Measurements from ENCODE around the gene ZNF862.

DNA sequence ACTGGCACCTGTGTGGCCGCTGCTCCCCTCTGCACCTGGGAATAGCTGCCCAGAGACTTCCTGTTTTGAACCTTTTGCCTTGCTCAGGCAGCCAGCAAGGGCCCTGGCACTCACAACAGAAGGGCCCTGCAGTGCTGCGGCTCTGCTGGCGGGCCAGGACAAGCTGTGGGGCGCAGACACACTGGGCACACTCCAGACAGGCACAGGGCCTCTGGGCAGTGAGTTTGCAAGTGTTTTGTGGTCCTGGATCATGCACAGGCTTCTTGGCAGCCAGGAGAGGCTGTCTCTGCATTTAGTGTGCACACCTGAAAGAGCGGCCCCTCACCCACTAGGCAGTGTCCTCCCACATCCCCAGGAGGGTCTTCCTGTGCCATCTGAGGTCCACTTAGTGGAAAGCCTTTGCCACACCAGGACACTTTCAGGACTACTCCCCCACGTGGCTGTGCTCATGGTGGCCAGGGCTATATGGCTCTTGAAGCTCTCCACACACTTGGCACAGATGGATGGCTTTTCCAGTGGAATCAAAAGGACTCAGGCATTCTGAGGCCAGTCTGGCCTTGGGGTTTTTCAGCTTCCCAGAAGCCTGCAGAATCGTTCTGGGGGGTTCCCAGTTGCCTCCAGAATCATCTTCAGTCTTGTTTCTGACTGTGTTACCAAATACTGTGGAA, 30.6 kb downstream of the ZNF862 start:
- TF ChIP-seq EZH2phosphoT487 (IDR thresholded peaks at IDR 0.05; ENCODE audit: borderline replicate concordance): no peak
- TF ChIP-seq, protein P1, sequence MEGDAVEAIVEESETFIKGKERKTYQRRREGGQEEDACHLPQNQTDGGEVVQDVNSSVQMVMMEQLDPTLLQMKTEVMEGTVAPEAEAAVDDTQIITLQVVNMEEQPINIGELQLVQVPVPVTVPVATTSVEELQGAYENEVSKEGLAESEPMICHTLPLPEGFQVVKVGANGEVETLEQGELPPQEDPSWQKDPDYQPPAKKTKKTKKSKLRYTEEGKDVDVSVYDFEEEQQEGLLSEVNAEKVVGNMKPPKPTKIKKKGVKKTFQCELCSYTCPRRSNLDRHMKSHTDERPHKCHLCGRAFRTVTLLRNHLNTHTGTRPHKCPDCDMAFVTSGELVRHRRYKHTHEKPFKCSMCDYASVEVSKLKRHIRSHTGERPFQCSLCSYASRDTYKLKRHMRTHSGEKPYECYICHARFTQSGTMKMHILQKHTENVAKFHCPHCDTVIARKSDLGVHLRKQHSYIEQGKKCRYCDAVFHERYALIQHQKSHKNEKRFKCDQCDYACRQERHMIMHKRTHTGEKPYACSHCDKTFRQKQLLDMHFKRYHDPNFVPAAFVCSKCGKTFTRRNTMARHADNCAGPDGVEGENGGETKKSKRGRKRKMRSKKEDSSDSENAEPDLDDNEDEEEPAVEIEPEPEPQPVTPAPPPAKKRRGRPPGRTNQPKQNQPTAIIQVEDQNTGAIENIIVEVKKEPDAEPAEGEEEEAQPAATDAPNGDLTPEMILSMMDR (conservative IDR thresholded peaks at IDR 0.05; ENCODE audit: low read length): no peak
